RCC 7860 (cell line): ENCODE measurements around the gene SHISA9.

Source experiments
- DNase-seq: peaks from one replicate; pipeline ENCODE4 v3.0.0-alpha.2; 2015; ENCODE audit warnings: low spot score
- FAIRE-seq: peaks from 2 replicates; lab custom pipeline; 2012; peaks lifted over from hg19 to GRCh38; lab: Jason Lieb, UNC

Gene SHISA9

DNA sequence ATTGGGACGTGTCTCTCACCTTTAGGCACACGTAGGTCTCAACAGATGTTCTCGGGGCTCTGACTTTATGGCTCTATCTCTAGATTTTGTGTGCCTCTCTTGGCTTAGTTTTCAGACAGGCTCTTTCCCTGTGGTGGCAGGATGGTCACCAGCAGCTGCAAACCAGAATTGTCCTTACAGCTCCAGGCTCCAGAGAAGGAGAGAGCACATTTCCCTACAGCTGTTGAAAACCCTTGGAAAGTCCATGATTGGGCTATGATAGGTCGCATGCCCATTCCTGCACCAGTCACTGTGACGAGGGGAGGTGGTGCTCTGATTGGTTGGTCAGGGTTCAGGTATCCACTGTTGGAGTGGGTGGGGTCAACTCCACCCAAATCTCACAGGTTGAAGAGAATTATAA lies 41.5 kb downstream of the SHISA9 start:
- FAIRE-seq (no peak), DNase-seq (no peak)

GRCh38 chr16:12944300-12944699 lies 42.9 kb downstream of the SHISA9 start:
- no peak for DNase-seq
- FAIRE-seq = no peak

DNA sequence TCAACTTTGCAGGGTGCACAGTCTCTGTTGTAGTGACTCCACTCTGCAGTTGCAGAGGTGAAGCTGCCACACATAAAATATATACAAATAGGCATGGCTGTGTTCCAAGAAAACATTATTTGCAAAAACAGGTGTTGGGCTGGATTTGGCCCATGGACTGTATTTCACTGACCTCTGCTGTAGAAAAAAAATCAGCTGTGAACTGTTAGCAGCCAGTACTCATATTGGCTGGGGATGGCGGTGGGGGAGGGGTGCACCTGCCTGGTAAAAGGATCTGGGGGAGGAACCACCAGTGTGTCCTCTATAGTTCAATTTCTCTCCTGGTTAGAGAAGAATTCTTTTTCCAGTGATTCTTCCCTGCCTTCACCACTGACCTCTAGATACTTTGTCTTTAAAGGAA lies 50.0 kb downstream of the SHISA9 start:
- FAIRE-seq (no peak), DNase-seq (no peak)

DNA sequence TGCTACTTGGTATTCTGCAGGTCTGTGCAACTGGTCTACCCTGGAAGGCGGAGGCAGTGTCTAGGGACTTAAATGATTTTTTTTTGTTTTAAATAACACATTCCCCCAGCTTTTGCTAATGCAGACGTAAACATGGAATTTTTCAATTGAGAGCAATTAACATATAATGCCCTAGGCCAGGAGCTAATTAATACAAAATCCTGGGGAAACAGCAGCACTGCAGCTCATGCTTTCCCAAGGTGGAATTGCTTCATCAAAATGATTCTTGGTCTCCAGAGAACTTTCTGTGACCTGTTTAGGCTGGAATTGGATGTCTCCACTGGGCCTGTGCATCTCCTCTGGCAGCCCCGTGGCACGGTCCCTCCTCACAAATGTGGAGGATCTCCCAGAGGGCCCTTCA lies 50.6 kb downstream of the SHISA9 start:
- FAIRE-seq (no peak), DNase-seq (no peak)

- FAIRE-seq (no peak), DNase-seq (no peak)
Measured at GRCh38 chr16:12958366-12958765, 57.0 kb downstream of the SHISA9 start.

DNA sequence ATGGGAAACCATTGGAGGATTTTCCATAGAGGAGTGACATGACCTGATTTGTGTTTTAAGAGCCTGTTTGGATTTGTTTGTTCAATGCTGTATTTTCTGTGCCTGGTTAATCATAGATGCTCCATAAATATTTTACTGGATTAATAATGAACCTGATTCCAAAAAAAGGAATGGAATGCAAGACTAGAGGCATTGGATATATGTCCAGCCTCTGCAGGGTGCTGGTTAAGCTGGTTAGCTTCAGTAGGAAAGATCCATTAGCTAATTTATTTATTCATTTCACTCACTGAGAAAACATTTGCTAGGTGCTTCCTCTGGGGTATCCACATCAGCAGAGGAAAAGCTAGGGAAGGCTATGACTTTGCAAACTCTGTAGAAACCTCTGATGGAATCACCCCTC lies 57.7 kb downstream of the SHISA9 start:
- DNase-seq = no peak
- FAIRE-seq = no peak

DNA sequence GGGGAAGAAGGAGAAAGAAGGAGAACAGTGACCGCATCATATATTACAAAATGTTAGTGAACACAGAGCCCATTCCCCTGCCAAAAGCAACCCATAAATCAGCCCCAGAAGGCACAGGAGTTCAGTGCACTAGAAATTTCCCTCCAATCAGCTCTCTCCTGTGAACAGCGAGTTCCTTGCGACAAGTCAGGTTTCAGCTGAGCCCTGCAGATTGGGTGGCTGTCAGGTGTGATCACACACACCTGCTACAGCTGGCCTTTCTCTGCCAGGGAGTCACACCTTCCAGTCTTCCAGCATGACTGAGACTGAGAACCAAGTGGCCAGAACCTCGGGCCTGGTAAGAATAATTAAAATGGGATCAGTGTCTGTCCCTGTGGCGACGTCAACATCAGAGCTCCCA lies 60.2 kb downstream of the SHISA9 start:
- FAIRE-seq (no peak), DNase-seq (no peak)

GRCh38 chr16:12964461-12964860 lies 63.1 kb downstream of the SHISA9 start:
- peak; percentile 26 for DNase-seq
- peak; percentile 86 for FAIRE-seq

DNA sequence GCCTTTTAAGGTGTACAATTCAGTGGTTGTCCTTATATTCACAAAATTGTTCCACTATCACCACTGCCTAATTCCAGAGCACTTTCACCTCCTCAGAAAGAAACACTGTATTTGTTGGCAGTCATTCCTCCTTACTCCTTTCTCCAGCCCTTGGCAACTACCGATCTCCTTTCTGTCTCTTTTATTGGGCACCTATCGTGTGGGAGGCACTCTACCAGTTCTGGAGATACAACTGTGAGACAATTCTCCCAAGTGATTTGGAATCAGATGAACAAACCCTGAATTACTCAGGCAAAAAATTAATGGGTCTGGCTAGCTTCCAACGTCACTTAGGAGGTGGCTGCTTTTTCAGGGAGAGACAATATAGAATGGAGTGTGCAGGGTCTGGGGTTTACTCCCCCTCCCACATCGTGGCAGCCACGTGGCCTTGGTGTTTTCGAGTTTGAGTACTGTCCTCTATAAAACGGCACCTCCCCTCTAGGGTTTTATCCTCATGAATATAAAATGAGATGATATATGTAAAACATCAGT lies 63.9 kb downstream of the SHISA9 start:
- FAIRE-seq = peak; percentile 5
- no peak for DNase-seq

GRCh38 chr16:12971241-12971640 lies 69.8 kb downstream of the SHISA9 start:
- peak; percentile 90 for DNase-seq
- peak; percentile 90 for FAIRE-seq

DNA sequence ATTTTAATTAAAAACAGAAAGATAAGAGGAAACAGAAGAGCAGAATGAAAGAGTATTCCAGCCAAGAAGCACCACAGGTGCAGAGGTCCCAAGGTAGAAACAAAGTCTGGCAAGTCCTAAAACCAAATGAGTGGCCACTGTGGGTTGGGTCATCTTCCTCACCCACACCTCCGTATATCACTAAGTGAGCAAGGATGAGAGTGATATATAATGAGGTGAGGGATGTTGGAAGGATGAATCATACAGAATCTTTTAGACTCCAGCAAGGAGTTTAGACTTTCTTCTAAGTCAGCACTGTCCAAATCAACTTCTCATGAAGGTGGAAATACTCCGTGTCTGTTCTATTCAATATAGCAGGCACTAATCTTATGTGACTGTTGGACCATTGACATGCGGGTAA lies 70.8 kb downstream of the SHISA9 start:
- no peak for FAIRE-seq
- no peak for DNase-seq

- DNase-seq (no peak), FAIRE-seq (no peak)
Measured at GRCh38 chr16:12975766-12976165, 74.4 kb downstream of the SHISA9 start.

DNA sequence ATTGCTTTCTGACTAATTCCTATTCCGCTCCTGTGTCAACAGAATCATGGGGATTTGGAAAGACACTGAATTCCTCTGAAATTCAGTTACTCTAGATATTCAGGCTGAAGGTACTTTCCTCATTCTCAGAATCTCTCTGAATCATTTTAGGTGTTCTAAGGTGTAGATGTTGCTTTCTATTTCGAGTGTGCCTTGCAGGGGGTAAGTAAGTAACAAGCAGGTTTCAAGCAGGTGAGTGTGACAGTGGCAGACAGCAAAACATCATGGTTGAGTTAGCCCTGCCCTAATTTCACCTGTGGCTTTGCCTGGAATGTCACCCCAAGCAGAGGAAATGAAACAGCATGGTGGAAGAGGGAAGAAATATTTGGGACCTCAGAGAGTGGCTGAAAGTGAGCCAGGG lies 75.1 kb downstream of the SHISA9 start:
- DNase-seq (no peak), FAIRE-seq (no peak)

- FAIRE-seq (peak; percentile 67), DNase-seq (peak; percentile 24)
Measured at GRCh38 chr16:12976936-12977335, 75.5 kb downstream of the SHISA9 start.

- no peak for FAIRE-seq
Measured at GRCh38 chr16:12985516-12985915, 84.1 kb downstream of the SHISA9 start.

GRCh38 chr16:12988071-12988470 lies 86.7 kb downstream of the SHISA9 start:
- DNase-seq = peak; percentile 40
- peak; percentile 72 for FAIRE-seq

More at GRCh38 chr16:12985516-12985915, 84.1 kb downstream of the SHISA9 start:
- DNase-seq = no peak

DNA sequence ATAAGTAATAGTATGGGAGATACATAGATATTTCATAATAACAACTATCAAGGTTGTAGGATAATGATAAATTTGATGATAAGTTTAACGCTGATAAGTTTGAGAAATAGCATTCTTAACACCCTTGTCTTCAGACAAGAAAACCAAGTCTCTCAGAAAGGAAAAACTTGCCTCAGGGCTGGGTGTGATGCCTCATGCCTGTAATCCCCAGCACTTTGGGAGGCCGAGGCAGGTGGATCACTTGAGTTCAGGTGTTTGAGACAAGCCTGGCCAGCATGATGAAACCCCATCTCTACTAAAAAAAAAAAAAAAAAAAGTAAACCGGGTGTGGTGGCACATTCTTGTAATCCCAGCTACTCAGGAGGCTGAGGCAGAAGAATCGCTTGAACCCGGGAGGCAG lies 90.7 kb downstream of the SHISA9 start:
- FAIRE-seq = no peak

GRCh38 chr16:12994402-12994801 lies 93.0 kb downstream of the SHISA9 start:
- DNase-seq (no peak), FAIRE-seq (no peak)

More for the DNA sequence above, 90.7 kb downstream of the SHISA9 start:
- DNase-seq = no peak

GRCh38 chr16:12995721-12996372 lies 94.4 kb downstream of the SHISA9 start:
- DNase-seq (no peak), FAIRE-seq (no peak)

- DNase-seq (no peak), FAIRE-seq (no peak)
Measured at GRCh38 chr16:12998361-12999085, 97.1 kb downstream of the SHISA9 start.

- DNase-seq = no peak
- no peak for FAIRE-seq
Measured at GRCh38 chr16:12999368-12999767, 98.0 kb downstream of the SHISA9 start.

GRCh38 chr16:13005721-13006247 lies 104.4 kb downstream of the SHISA9 start:
- no peak for DNase-seq
- no peak for FAIRE-seq
